BLaER1 (cell line): ENCODE data around the gene TMC6.

Experiments
- H3K27ac ChIP-seq: shearing (Covaris generic); formaldehyde crosslinking; 2 replicates; pipeline ENCODE4 v1.8.1; 2022
- H3K27me3 ChIP-seq: shearing (Covaris generic); formaldehyde crosslinking; 2 replicates; pipeline ENCODE4 v1.8.1; 2022
- H3K36me3 ChIP-seq: shearing (Covaris generic); formaldehyde crosslinking; 2 replicates; pipeline ENCODE4 v1.8.1; 2022
- H3K4me1 ChIP-seq: shearing (Covaris generic); formaldehyde crosslinking; 2 replicates; pipeline ENCODE4 v1.8.1; 2022
- H3K4me2 ChIP-seq: shearing (Covaris generic); formaldehyde crosslinking; 2 replicates; pipeline ENCODE4 v1.8.1; 2022
- H3K4me3 ChIP-seq: shearing (Covaris generic); formaldehyde crosslinking; 2 replicates; pipeline ENCODE4 v1.8.1; 2022
- H3K9ac ChIP-seq: shearing (Covaris generic); formaldehyde crosslinking; 2 replicates; pipeline ENCODE4 v1.8.1; 2022
- H3K9me3 ChIP-seq: shearing (Covaris generic); formaldehyde crosslinking; 2 replicates; pipeline ENCODE4 v1.8.1; 2022
- H4K20me1 ChIP-seq: shearing (Covaris generic); formaldehyde crosslinking; 2 replicates; pipeline ENCODE4 v1.8.1; 2022
- Cebpa-rat ChIP-seq: shearing (Covaris generic); IDR thresholded peaks from 2 replicates; pipeline ENCODE4 v1.8.1; 2022

Gene TMC6

GRCh38 chr17:78111016-78111726 is 17.4 kb downstream of the TMC6 start:
- no peaks in the 10 kb centered on the region for H3K9me3 ChIP-seq
- H3K4me2 ChIP-seq, result no peak overlapping the region
- peaks cover 81% of the 10 kb centered on the region for H3K36me3 ChIP-seq
- no peak overlapping the region for H3K9ac ChIP-seq
- no peak for TF ChIP-seq Cebpa-rat
- no peak overlapping the region for H3K27ac ChIP-seq
- H3K4me1 ChIP-seq, result peaks cover 26% of the 10 kb centered on the region
- no peaks in the 10 kb centered on the region for H3K27me3 ChIP-seq
- peaks cover 77% of the 10 kb centered on the region for H4K20me1 ChIP-seq
- no peak overlapping the region for H3K4me3 ChIP-seq

DNA sequence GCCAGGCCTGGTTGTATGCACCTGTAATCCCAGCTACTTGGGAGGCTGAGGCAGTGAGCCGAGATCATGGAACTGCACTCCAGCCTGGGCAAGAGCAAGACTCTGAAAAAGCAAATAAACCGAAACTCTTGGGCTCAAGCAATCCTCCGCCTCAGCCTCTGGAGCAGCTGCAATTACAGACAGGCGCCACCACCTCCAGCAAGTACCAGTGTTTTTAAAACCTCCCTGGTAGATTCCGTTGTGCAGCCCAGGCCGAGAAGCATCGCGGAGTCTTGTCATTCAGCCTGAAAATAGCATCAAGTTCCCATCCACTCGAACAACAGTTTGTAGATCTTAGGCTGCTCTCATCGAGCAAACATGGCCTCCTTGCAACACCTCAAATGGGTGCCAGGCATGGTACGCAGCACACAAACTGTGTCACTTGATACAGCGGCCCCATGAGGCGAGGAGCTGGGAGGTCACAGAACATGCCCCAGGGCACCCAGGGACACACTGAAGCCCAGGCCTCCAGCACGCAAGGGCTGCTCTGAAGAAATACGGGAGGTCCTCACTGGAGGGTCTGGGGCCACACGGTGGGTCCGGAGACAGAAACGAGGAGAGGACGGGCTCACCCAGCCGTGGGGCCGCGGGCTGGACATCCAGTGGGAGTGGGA is 18.1 kb downstream of the TMC6 start:
- no peak overlapping the region for H3K9ac ChIP-seq
- H3K36me3 ChIP-seq, result peaks cover 83% of the 10 kb centered on the region

GRCh38 chr17:78109489-78109761 is 19.1 kb downstream of the TMC6 start:
- Histone ChIP-seq H4K20me1 (peaks cover 63% of the 10 kb centered on the region), H3K4me3 (no peak overlapping the region), H3K4me2 (no peak overlapping the region), H3K9ac (peak overlapping the region; percentile 9; the same call in 1 of the 2 replicates), H3K36me3 (peaks cover 84% of the 10 kb centered on the region), H3K27ac (no peak overlapping the region), H3K9me3 (no peaks in the 10 kb centered on the region), H3K27me3 (no peaks in the 10 kb centered on the region), H3K4me1 (peaks cover 26% of the 10 kb centered on the region)
- no peak for TF ChIP-seq Cebpa-rat

More for the DNA sequence above, 18.1 kb downstream of the TMC6 start:
- no peak overlapping the region for H3K4me3 ChIP-seq
- H3K4me2 ChIP-seq, result no peak overlapping the region
- H3K9me3 ChIP-seq, result no peaks in the 10 kb centered on the region
- H3K4me1 ChIP-seq, result peaks cover 26% of the 10 kb centered on the region
- H4K20me1 ChIP-seq, result peaks cover 73% of the 10 kb centered on the region
- TF ChIP-seq Cebpa-rat, result no peak
- no peak overlapping the region for H3K27ac ChIP-seq
- no peaks in the 10 kb centered on the region for H3K27me3 ChIP-seq

DNA sequence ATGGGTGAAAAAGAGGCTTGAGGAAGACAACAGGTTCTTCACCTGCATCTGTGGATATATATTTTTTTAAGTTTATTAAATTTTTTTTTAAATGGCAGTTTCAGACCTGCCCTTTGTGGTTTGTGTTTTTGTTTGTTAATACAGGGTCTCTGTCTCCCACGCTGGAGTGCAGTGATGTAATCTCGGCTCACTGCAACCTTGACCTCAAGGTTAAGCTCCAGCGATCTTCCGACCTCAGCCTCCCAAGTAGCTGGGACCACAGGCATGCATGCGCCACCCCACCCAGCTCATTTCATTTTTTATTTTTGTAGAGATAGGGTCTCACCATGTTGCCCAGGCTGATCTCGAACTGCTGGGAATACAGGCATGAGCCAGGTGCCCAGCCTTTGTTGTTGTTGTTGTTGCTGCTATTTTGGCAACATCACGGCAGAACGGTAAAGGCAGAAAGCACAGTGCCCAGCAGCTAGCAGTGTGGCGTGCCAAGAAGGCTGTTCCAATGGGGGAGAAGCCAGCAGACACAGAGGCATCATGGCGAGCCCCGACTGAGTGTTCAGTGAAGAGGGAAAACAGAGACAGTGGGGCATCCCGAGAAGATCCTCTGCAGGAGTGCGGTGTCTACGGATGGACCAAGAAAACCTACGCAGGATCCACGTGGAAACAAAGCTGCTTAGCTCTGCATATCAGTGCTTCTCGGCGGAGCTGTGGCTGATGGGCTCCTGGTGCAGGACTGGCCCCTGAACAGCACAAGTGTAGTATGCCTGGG is 19.6 kb downstream of the TMC6 start:
- Histone ChIP-seq H3K4me2 (peak overlapping the region; percentile 24; the same call in 1 of the 2 replicates), H3K27me3 (no peaks in the 10 kb centered on the region), H3K4me1 (peaks cover 26% of the 10 kb centered on the region), H3K36me3 (peaks cover 84% of the 10 kb centered on the region), H4K20me1 (peaks cover 58% of the 10 kb centered on the region), H3K4me3 (no peak overlapping the region), H3K9ac (peak overlapping the region; percentile 9; the same call in 1 of the 2 replicates), H3K27ac (no peak overlapping the region), H3K9me3 (no peaks in the 10 kb centered on the region)
- 0 out of 2 replicates have a peak, but pooled peaks have one; percentile 25 for TF ChIP-seq Cebpa-rat

- no peaks in the 10 kb centered on the region for H3K9me3 ChIP-seq
- no peak for TF ChIP-seq Cebpa-rat
- H3K4me1 ChIP-seq, result peaks cover 21% of the 10 kb centered on the region
- H3K9ac ChIP-seq, result 0 out of 2 replicates have a peak overlapping the region, but pooled peaks have one; percentile 31
- no peaks in the 10 kb centered on the region for H3K27me3 ChIP-seq
- peaks cover 50% of the 10 kb centered on the region for H4K20me1 ChIP-seq
- no peak overlapping the region for H3K27ac ChIP-seq
- no peak overlapping the region for H3K4me3 ChIP-seq
- H3K4me2 ChIP-seq, result no peak overlapping the region
- H3K36me3 ChIP-seq, result peaks cover 84% of the 10 kb centered on the region
Measured at GRCh38 chr17:78107976-78108725, 20.4 kb downstream of the TMC6 start.

DNA sequence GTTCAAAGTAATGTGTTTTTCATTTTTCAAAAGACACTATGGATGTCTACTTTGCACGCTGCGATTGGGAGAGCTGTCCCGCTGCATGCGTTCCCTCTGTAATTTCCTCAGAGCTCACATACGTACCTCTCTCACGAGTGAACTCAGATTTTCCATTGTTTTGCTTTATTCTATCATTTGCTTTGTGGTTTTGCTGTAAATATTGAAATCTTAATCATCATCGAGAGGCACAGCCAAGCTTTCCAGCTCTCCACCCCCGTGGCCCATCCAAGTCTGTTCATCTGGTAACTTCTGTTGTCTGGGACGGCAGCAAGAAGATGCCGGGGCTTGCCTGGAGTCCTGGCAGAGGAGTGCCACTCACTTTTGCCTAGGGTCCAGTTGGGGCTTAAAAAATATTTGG is 21.1 kb downstream of the TMC6 start:
- H3K4me1 ChIP-seq, result peaks cover 15% of the 10 kb centered on the region
- H4K20me1 ChIP-seq, result peaks cover 44% of the 10 kb centered on the region
- no peak for TF ChIP-seq Cebpa-rat
- no peaks in the 10 kb centered on the region for H3K9me3 ChIP-seq
- H3K9ac ChIP-seq, result 0 out of 2 replicates have a peak overlapping the region, but pooled peaks have one; percentile 31
- H3K36me3 ChIP-seq, result peaks cover 83% of the 10 kb centered on the region
- H3K27ac ChIP-seq, result no peak overlapping the region
- H3K4me2 ChIP-seq, result no peak overlapping the region
- no peaks in the 10 kb centered on the region for H3K27me3 ChIP-seq
- H3K4me3 ChIP-seq, result no peak overlapping the region

- peaks cover 13% of the 10 kb centered on the region for H3K4me1 ChIP-seq
- H3K9me3 ChIP-seq, result peaks cover 8% of the 10 kb centered on the region
- no peak overlapping the region for H3K4me3 ChIP-seq
- H3K27me3 ChIP-seq, result no peaks in the 10 kb centered on the region
- no peak overlapping the region for H3K9ac ChIP-seq
- no peak for TF ChIP-seq Cebpa-rat
- peaks cover 83% of the 10 kb centered on the region for H3K36me3 ChIP-seq
- H3K4me2 ChIP-seq, result no peak overlapping the region
- H4K20me1 ChIP-seq, result peaks cover 31% of the 10 kb centered on the region
- no peak overlapping the region for H3K27ac ChIP-seq
Measured at GRCh38 chr17:78106211-78106610, 22.3 kb downstream of the TMC6 start.

DNA sequence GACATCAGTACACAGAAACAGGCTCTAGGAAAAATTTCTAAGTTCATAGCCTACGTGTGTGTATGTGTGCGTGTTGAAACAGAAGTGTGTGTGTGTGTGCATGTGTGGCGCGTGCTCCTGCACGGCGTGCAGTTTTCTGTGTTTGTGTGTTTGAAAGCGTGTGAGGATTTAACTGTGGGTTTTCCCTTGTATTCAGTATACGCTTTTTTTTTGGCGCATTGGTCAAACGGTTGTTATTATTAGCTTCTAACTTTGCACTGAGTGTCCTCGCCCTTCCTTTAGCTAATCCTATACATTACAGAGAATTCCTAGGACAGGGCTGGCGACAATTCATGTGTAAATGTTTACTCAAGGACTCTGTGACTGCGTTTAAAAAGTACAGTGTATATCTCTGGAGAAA is 23.0 kb downstream of the TMC6 start:
- no peak for TF ChIP-seq Cebpa-rat
- H3K27ac ChIP-seq, result no peak overlapping the region
- no peak overlapping the region for H3K4me3 ChIP-seq

DNA sequence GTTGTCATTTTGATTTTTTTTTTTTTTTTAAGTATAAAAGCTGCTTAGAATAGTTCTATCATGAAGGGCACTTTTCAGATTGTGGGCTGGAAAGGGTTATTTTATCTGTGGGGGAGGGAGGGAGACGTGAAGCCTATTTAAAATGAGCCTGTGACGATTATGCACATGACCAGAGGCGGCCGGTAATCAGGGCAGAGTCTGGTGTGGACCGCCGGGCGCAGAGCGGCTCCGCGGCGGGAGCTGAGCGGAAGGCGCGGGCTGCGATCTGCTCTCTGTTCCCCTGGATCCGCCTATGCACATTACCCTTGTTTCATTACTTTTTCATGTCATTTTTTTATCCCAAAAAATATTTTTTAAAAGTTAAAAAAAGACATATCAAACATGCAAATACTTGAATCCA is 23.5 kb downstream of the TMC6 start:
- H3K36me3 ChIP-seq, result peaks cover 83% of the 10 kb centered on the region
- no peak overlapping the region for H3K27ac ChIP-seq
- no peak overlapping the region for H3K4me2 ChIP-seq
- peaks cover 19% of the 10 kb centered on the region for H3K9me3 ChIP-seq
- H3K4me1 ChIP-seq, result peaks cover 13% of the 10 kb centered on the region
- no peak overlapping the region for H3K9ac ChIP-seq
- H3K4me3 ChIP-seq, result no peak overlapping the region
- H4K20me1 ChIP-seq, result peaks cover 20% of the 10 kb centered on the region
- H3K27me3 ChIP-seq, result no peaks in the 10 kb centered on the region
- TF ChIP-seq Cebpa-rat, result no peak

More for the DNA sequence above, 23.0 kb downstream of the TMC6 start:
- no peak overlapping the region for H3K4me2 ChIP-seq
- H3K27me3 ChIP-seq, result no peaks in the 10 kb centered on the region
- H3K4me1 ChIP-seq, result peaks cover 13% of the 10 kb centered on the region
- H3K36me3 ChIP-seq, result peaks cover 83% of the 10 kb centered on the region
- peaks cover 24% of the 10 kb centered on the region for H4K20me1 ChIP-seq
- peaks cover 15% of the 10 kb centered on the region for H3K9me3 ChIP-seq
- H3K9ac ChIP-seq, result no peak overlapping the region
